Measurements from ENCODE around the gene TMEM176B. TPM values are rescaled to one million over a fixed set of nuclear protein-coding genes. Genes with fewer than 3 reads are reported as not detected.

Gene TMEM176B
- 5.8 TPM for total RNA-seq

GRCh38 chr7:150799741-150800580, at the start of gene TMEM176B:
Gene TMEM176B (minus strand): TSS chr7:150800364. CDS start chr7:150796569, 3,795 bp downstream.

GRCh38 chr7:150800581-150801241, 547 bp upstream of the TMEM176B start, which contains the start of gene TMEM176A:
Gene TMEM176A (plus strand): TSS chr7:150800769. CDS start chr7:150801551, 782 bp downstream.

Other genes with a start within 250 kb of the TMEM176B start
- 10.8 TPM for gene GIMAP4, start 233.0 kb downstream of the TMEM176B start, total RNA-seq
- 6.9 TPM for gene GIMAP6, start 168.0 kb downstream of the TMEM176B start, total RNA-seq
- 6.7 TPM for gene GIMAP2, start 114.7 kb downstream of the TMEM176B start, total RNA-seq
- 1.4 TPM for gene GIMAP1, start 83.8 kb downstream of the TMEM176B start, total RNA-seq
- 3.7 TPM for gene GIMAP5, start 62.9 kb downstream of the TMEM176B start, total RNA-seq
- gene TMEM176A, start 405 bp upstream of the TMEM176B start, total RNA-seq: 1.2 TPM
- gene AOC1, start 52.2 kb upstream of the TMEM176B start, total RNA-seq: not detected
- gene KCNH2, start 178.0 kb upstream of the TMEM176B start, total RNA-seq: 17.8 TPM
- 2.5 TPM for gene NOS3, start 190.7 kb upstream of the TMEM176B start, total RNA-seq
- gene ATG9B, start 224.1 kb upstream of the TMEM176B start, total RNA-seq: 3.9 TPM
- 38.8 TPM for gene ABCB8, start 228.1 kb upstream of the TMEM176B start, total RNA-seq
- gene ASIC3, start 248.2 kb upstream of the TMEM176B start, total RNA-seq: 1.4 TPM